ENCODE results near the gene DNPEP.

The DNPEP gene

GRCh38 chr2:219380926-219381325 is 6.8 kb downstream of the DNPEP start:
- H3K27ac ChIP-seq (ENCODE audit: low read length), result no peak overlapping the region
- H3K4me3 ChIP-seq (ENCODE audit: low read length), result no peak overlapping the region
- H3K27me3 ChIP-seq (ENCODE audit: insufficient read depth, low read length), result no peaks in the 10 kb centered on the region
- H3K36me3 ChIP-seq (ENCODE audit: insufficient read depth, low read depth, low read length), result peaks cover 48% of the 10 kb centered on the region
- no peaks in the 10 kb centered on the region for H3K9me3 ChIP-seq (ENCODE audit: insufficient read depth, low read depth, low read length)
- no peaks in the 10 kb centered on the region for H3K4me1 ChIP-seq (ENCODE audit: insufficient read depth, low read length)
- no peak overlapping the region for H3K9ac ChIP-seq (ENCODE audit: low read depth, low read length)

- H3K9me3 ChIP-seq (ENCODE audit: insufficient read depth, low read depth, low read length), result no peaks in the 10 kb centered on the region
- H3K36me3 ChIP-seq (ENCODE audit: insufficient read depth, low read depth, low read length), result peaks cover 44% of the 10 kb centered on the region
- no peaks in the 10 kb centered on the region for H3K27me3 ChIP-seq (ENCODE audit: insufficient read depth, low read length)
- no peak overlapping the region for H3K4me3 ChIP-seq (ENCODE audit: low read length)
- H3K9ac ChIP-seq (ENCODE audit: low read depth, low read length), result no peak overlapping the region
- no peaks in the 10 kb centered on the region for H3K4me1 ChIP-seq (ENCODE audit: insufficient read depth, low read length)
- H3K27ac ChIP-seq (ENCODE audit: low read length), result no peak overlapping the region
These were observed 9.4 kb downstream of the DNPEP start for GRCh38 chr2:219378163-219378851.

DNA sequence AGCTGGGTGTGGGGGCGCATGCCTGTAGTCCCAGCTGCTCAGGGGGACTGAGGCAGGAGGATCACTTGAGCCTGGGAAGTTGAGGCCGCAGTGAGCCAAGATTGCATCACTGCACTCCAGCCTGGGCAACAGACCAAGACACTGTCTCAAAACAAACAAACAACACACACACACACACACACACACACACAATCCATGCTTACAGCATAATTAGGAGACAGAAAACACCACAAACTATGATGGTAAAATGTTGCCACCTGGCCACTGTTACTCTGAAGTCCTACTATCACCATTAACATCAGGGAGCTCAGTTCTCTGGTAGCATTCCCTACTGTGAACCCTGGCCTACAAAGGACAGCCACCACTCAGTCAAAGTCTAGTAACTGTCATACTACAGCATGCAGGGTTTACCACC is 18.3 kb downstream of the DNPEP start:
- no peak overlapping the region for H3K9ac ChIP-seq (ENCODE audit: low read depth, low read length)
- no peaks in the 10 kb centered on the region for H3K27me3 ChIP-seq (ENCODE audit: insufficient read depth, low read length)
- no peak overlapping the region for H3K27ac ChIP-seq (ENCODE audit: low read length)

GRCh38 chr2:219368690-219369191 is 19.0 kb downstream of the DNPEP start:
- Histone ChIP-seq H3K9ac (ENCODE audit: low read depth, low read length) (no peak overlapping the region), H3K27me3 (ENCODE audit: insufficient read depth, low read length) (no peaks in the 10 kb centered on the region), H3K4me3 (ENCODE audit: low read length) (no peak overlapping the region), H3K36me3 (ENCODE audit: insufficient read depth, low read depth, low read length) (peaks cover 4% of the 10 kb centered on the region; the same call in 1 of the 2 replicates), H3K4me1 (ENCODE audit: insufficient read depth, low read length) (no peaks in the 10 kb centered on the region), H3K27ac (ENCODE audit: low read length) (no peak overlapping the region), H3K9me3 (ENCODE audit: insufficient read depth, low read depth, low read length) (no peaks in the 10 kb centered on the region)

More for the DNA sequence above, 18.3 kb downstream of the DNPEP start:
- H3K36me3 ChIP-seq (ENCODE audit: insufficient read depth, low read depth, low read length), result peaks cover 10% of the 10 kb centered on the region; the same call in 1 of the 2 replicates
- H3K9me3 ChIP-seq (ENCODE audit: insufficient read depth, low read depth, low read length), result no peaks in the 10 kb centered on the region
- H3K4me1 ChIP-seq (ENCODE audit: insufficient read depth, low read length), result no peaks in the 10 kb centered on the region
- no peak overlapping the region for H3K4me3 ChIP-seq (ENCODE audit: low read length)

- Histone ChIP-seq H3K36me3 (ENCODE audit: insufficient read depth, low read depth, low read length) (no peaks in the 10 kb centered on the region), H3K4me3 (ENCODE audit: low read length) (no peak overlapping the region), H3K4me1 (ENCODE audit: insufficient read depth, low read length) (no peaks in the 10 kb centered on the region; the same call in 1 of the 2 replicates), H3K27ac (ENCODE audit: low read length) (no peak overlapping the region), H3K9me3 (ENCODE audit: insufficient read depth, low read depth, low read length) (no peaks in the 10 kb centered on the region), H3K9ac (ENCODE audit: low read depth, low read length) (no peak overlapping the region), H3K27me3 (ENCODE audit: insufficient read depth, low read length) (peaks cover 46% of the 10 kb centered on the region)
These were observed 25.1 kb downstream of the DNPEP start for GRCh38 chr2:219362524-219363164.

- H3K4me3 ChIP-seq (ENCODE audit: low read length), result no peak overlapping the region
- H3K27me3 ChIP-seq (ENCODE audit: insufficient read depth, low read length), result peaks cover 52% of the 10 kb centered on the region
- H3K9me3 ChIP-seq (ENCODE audit: insufficient read depth, low read depth, low read length), result no peaks in the 10 kb centered on the region
- H3K27ac ChIP-seq (ENCODE audit: low read length), result no peak overlapping the region
- H3K4me1 ChIP-seq (ENCODE audit: insufficient read depth, low read length), result no peaks in the 10 kb centered on the region; the same call in 1 of the 2 replicates
- H3K36me3 ChIP-seq (ENCODE audit: insufficient read depth, low read depth, low read length), result no peaks in the 10 kb centered on the region
- no peak overlapping the region for H3K9ac ChIP-seq (ENCODE audit: low read depth, low read length)
These were observed 25.6 kb downstream of the DNPEP start for GRCh38 chr2:219362072-219362471.

DNA sequence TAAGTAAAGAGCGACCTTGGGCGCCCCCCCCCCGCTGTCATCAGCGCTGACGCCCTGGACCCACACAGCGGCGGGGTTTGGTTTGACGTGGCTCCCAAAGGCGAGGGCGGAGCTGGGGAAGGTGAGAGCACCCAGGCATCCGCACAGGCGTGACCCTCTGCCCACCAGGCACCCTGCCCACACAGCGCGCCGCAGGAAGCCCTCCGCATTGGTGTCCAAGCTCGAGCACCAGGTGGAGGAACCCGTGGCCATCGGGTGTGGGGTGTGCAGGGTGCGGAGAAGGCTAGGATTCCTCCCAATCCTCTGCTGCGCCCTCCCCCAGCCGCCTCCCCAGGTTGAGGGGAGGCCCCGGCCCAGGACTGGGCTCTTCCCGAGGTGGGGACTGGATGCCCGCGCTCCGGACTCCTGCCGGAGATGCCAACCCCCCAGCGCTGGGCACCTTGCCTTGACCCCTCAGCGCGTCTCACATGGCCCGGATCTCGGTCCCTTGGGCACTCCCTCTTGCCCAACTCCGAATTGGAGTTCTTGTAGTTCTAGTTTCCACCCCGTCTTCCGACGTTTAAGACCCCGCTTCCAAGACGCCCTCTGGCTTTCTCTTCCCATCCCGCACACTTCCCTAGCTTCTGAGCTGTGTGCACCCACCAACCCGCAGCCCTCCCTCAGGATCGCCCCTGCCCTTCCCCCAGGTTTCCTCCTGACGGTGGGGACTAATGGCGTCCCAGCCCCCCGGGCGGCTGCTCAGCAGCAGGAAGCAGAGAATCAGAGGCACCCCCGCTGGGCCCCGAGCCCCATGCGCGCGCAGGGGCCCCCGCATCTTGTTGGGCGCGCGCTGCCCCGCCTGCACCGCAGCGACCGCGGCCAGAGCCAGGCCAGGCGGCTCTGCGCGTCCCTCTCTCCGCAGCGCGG is 29.3 kb downstream of the DNPEP start:
- H3K9me3 ChIP-seq (ENCODE audit: insufficient read depth, low read depth, low read length), result no peaks in the 10 kb centered on the region
- peak overlapping the region; percentile 68; the same call in 1 of the 2 replicates for H3K4me3 ChIP-seq (ENCODE audit: low read length)
- no peak overlapping the region for H3K27ac ChIP-seq (ENCODE audit: low read length)
- no peaks in the 10 kb centered on the region for H3K36me3 ChIP-seq (ENCODE audit: insufficient read depth, low read depth, low read length)
- H3K4me1 ChIP-seq (ENCODE audit: insufficient read depth, low read length), result no peaks in the 10 kb centered on the region; the same call in 1 of the 2 replicates
- H3K27me3 ChIP-seq (ENCODE audit: insufficient read depth, low read length), result peaks cover 88% of the 10 kb centered on the region
- H3K9ac ChIP-seq (ENCODE audit: low read depth, low read length), result no peak overlapping the region

DNA sequence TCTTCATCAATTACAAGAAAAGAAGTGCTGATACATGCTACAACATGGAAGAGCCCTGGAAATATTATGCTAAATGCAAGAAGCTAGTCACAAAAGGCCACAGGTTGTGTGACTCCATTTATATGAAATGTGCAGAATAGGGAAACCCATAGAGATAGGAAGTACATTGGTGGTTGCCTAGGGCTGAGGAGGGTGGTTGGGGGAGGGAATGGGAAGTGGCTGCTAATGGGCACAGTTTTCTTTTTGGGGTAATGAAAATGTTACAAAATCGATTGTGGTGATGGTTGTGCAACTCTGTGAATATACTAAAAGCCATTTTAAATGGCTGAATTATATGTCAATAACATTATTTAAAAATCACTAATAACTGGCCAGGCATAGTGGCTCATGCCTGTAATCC is 30.9 kb downstream of the DNPEP start:
- no peaks in the 10 kb centered on the region for H3K4me1 ChIP-seq (ENCODE audit: insufficient read depth, low read length)
- H3K4me3 ChIP-seq (ENCODE audit: low read length), result no peak overlapping the region
- no peak overlapping the region for H3K27ac ChIP-seq (ENCODE audit: low read length)
- no peaks in the 10 kb centered on the region for H3K36me3 ChIP-seq (ENCODE audit: insufficient read depth, low read depth, low read length)
- H3K9me3 ChIP-seq (ENCODE audit: insufficient read depth, low read depth, low read length), result no peaks in the 10 kb centered on the region
- H3K9ac ChIP-seq (ENCODE audit: low read depth, low read length), result no peak overlapping the region
- peaks cover 83% of the 10 kb centered on the region for H3K27me3 ChIP-seq (ENCODE audit: insufficient read depth, low read length)

DNA sequence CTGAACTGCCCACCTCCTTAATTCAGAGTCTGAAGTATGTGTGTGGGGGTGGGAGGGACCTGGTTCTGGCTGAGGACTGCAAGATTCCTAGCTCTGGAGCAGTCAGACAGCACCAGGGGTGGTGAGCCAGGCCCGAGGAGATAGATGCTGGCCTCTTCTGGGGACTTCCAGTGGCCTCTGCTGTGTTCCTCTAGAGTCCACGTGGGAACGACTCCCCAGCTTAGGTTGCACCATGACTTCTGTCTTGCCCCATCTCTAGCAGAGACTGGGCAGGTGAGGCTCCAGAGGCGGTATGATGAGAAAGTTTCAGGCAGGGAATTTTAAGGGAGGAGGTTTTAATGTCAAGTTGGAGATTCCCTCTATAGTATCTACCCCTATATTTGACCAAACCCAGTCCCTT is 33.1 kb downstream of the DNPEP start:
- Histone ChIP-seq H3K27me3 (ENCODE audit: insufficient read depth, low read length) (peaks cover 73% of the 10 kb centered on the region), H3K27ac (ENCODE audit: low read length) (no peak overlapping the region), H3K9ac (ENCODE audit: low read depth, low read length) (no peak overlapping the region), H3K4me1 (ENCODE audit: insufficient read depth, low read length) (no peaks in the 10 kb centered on the region), H3K9me3 (ENCODE audit: insufficient read depth, low read depth, low read length) (no peaks in the 10 kb centered on the region), H3K36me3 (ENCODE audit: insufficient read depth, low read depth, low read length) (no peaks in the 10 kb centered on the region), H3K4me3 (ENCODE audit: low read length) (no peak overlapping the region)

- H3K9me3 ChIP-seq (ENCODE audit: insufficient read depth, low read depth, low read length), result no peaks in the 10 kb centered on the region
- H3K4me3 ChIP-seq (ENCODE audit: low read length), result no peak overlapping the region
- no peak overlapping the region for H3K27ac ChIP-seq (ENCODE audit: low read length)
- no peak overlapping the region for H3K9ac ChIP-seq (ENCODE audit: low read depth, low read length)
- no peaks in the 10 kb centered on the region for H3K4me1 ChIP-seq (ENCODE audit: insufficient read depth, low read length)
- H3K27me3 ChIP-seq (ENCODE audit: insufficient read depth, low read length), result peaks cover 58% of the 10 kb centered on the region
- H3K36me3 ChIP-seq (ENCODE audit: insufficient read depth, low read depth, low read length), result no peaks in the 10 kb centered on the region
These were observed 34.6 kb downstream of the DNPEP start for GRCh38 chr2:219353129-219353528.

DNA sequence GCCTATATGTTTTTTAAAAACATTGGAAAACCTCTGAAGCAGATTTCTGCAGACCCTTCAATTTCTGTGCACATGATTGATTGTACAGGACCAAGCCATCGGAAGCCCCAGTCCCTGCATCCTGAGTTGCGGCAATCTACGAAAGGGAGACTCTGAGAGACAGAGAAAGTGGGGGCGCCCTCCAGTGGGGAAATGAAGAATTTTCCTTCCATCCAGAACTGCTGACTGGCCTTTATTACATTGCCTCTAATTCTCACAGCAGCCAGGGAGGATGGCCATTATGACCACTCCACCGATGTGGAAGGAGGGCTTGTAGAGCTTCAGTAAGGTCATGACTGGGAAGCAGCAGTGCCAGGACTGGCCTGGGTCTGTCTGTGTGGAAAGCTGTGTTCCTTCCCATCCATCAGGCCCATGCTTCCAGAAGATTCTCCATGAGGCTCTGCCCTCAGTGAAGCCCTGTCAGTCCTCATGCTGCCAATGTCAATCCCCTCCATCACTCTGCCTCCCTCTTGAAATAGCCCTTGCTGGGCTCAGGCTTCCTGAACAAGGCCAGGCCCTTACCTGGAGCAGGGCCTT is 35.2 kb downstream of the DNPEP start:
- no peak overlapping the region for H3K4me3 ChIP-seq (ENCODE audit: low read length)
- H3K27ac ChIP-seq (ENCODE audit: low read length), result no peak overlapping the region
- H3K4me1 ChIP-seq (ENCODE audit: insufficient read depth, low read length), result no peaks in the 10 kb centered on the region
- H3K9ac ChIP-seq (ENCODE audit: low read depth, low read length), result no peak overlapping the region
- peaks cover 52% of the 10 kb centered on the region for H3K27me3 ChIP-seq (ENCODE audit: insufficient read depth, low read length)
- no peaks in the 10 kb centered on the region for H3K9me3 ChIP-seq (ENCODE audit: insufficient read depth, low read depth, low read length)
- H3K36me3 ChIP-seq (ENCODE audit: insufficient read depth, low read depth, low read length), result no peaks in the 10 kb centered on the region
